ENCODE measurements around the gene TMEM156. TPM values are rescaled to one million over a fixed set of nuclear protein-coding genes. Genes with fewer than 3 reads are reported as not detected.
"Not testable (repeated sequence)": the region's sequence is repeated elsewhere in the genome, so short reads cannot be mapped to it uniquely, and the experiment has no call there.

TMEM156 gene
- total RNA-seq, 1 experiment from 2014 or later: not detected

GRCh38 chr4:39030725-39031124, 1.5 kb downstream of the TMEM156 start:
- no peaks in the 10 kb centered on the region for H3K27me3 ChIP-seq (ENCODE audit: control insufficient read depth, insufficient read depth, low read length)
- no peak overlapping the region for H3K4me3 ChIP-seq (ENCODE audit: insufficient read depth, low read depth, low read length)

DNA sequence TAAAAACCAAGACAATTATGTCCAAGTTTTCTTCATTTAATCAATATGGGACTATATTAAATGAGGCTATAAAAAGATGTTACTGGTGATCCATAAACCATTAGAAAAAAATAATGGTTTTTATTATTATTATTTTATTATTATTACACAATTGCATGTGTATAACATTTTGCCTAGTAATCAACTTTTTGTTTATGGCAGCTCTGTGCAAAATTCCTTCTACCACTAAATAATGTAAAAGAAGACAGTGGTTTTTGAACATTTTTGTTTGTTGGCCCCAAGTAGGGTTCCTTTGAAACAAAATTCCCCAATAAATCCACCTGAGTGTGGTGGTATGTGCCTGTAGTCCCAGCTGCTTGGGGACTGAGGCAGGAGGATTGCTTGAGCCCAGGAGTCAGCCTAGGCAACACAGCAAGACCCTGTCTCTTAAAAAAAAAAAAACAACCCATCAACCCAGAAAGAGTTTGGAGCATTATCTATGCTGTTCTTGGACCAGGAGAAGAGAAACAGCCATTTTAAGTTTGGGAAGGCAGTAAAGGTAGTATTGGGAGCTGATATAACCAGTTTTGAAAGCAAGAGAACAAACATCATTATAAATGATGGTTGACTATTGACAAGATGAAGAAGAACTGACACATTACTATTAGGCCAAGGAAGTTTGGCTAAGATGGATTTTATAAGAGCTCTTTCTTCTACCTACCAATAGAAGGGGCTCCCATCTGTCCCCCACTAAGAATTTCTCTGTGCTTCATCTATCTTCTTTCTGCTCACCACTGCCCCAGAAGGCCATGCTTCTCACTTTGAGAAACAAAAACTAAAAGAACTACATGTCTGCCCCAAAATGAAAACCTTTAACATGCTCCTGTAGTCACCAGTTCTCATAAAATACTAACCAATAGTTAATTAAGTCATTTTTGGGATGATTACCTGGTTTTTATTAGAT, 2.2 kb downstream of the TMEM156 start:
- Histone ChIP-seq H3K4me3 (ENCODE audit: insufficient read depth, low read depth, low read length) (no peak overlapping the region), H3K27me3 (ENCODE audit: control insufficient read depth, insufficient read depth, low read length) (no peaks in the 10 kb centered on the region), H3K36me3 (replicated peaks; ENCODE audit: control insufficient read depth, insufficient read depth, low read length) (no peaks in the 10 kb centered on the region)
- no peak for DNase-seq

More at GRCh38 chr4:39030725-39031124, 1.5 kb downstream of the TMEM156 start:
- no peak for DNase-seq
- H3K36me3 ChIP-seq (replicated peaks; ENCODE audit: control insufficient read depth, insufficient read depth, low read length): no peaks in the 10 kb centered on the region

- H3K4me3 ChIP-seq (ENCODE audit: insufficient read depth, low read depth, low read length): no peak overlapping the region
- H3K36me3 ChIP-seq (replicated peaks; ENCODE audit: control insufficient read depth, insufficient read depth, low read length): no peaks in the 10 kb centered on the region
- DNase-seq: no peak
- H3K27me3 ChIP-seq (ENCODE audit: control insufficient read depth, insufficient read depth, low read length): no peaks in the 10 kb centered on the region
These were observed 6.1 kb downstream of the TMEM156 start for GRCh38 chr4:39026096-39026495.

DNA sequence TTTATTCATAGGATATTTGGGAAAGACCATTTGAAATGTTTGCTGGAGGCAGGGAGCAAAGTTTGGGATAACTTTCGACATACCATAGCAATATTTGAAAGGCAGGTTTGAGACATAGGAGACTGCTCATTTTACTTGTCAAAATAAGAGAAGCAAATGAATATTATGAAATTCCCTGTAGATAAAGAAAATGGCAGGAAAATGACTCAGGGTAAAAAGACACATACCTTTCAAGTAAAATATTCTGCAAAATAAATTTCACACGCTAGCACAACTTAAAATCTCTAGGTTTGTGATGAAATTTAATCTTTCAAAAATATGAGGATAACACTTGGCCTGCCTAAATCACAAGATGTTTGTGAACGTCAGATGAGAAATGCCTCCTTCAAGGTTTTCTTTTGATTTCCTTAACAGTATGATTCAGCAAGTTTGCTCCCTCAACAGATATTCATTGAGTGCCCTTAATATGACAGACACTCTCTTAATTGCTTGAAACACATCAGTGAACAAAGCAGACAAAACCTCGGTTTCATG, 6.6 kb downstream of the TMEM156 start:
- no peaks in the 10 kb centered on the region for H3K36me3 ChIP-seq (replicated peaks; ENCODE audit: control insufficient read depth, insufficient read depth, low read length)
- H3K27me3 ChIP-seq (ENCODE audit: control insufficient read depth, insufficient read depth, low read length): no peaks in the 10 kb centered on the region
- no peak for DNase-seq
- H3K4me3 ChIP-seq (ENCODE audit: insufficient read depth, low read depth, low read length): no peak overlapping the region

DNA sequence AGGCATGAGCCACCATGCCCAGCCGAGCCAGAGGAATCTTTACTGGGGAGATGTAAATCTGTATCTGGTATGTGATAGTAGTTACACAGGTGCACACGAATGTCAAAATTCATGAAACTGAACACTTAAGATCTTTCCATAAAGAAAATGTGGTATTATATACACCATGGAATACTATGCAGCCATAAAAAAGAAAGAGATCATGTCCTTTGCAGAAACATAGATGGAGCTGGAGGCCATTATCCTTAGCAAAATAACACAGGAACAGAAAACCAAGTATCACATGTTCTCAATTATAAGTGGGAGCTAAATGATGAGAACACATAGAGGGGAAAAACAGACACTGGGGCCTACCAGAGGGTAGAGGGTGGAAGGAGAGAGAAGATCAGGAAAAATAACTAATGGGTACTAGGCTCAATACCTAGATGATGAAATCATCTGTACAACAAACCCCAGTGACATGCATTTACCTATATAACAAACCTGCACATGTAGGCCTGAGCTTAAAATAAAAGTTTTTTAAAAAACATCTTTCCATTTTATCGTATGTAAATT, 7.8 kb downstream of the TMEM156 start:
- no peak for DNase-seq
- H3K4me3 ChIP-seq (ENCODE audit: insufficient read depth, low read depth, low read length): no peak overlapping the region
- H3K36me3 ChIP-seq (replicated peaks; ENCODE audit: control insufficient read depth, insufficient read depth, low read length): no peaks in the 10 kb centered on the region
- no peaks in the 10 kb centered on the region for H3K27me3 ChIP-seq (ENCODE audit: control insufficient read depth, insufficient read depth, low read length)

- Histone ChIP-seq H3K4me3 (ENCODE audit: insufficient read depth, low read depth, low read length) (no peak overlapping the region), H3K36me3 (replicated peaks; ENCODE audit: control insufficient read depth, insufficient read depth, low read length) (no peaks in the 10 kb centered on the region), H3K27me3 (ENCODE audit: control insufficient read depth, insufficient read depth, low read length) (no peaks in the 10 kb centered on the region)
- DNase-seq: no peak
These were observed 9.2 kb downstream of the TMEM156 start for GRCh38 chr4:39023059-39023458.

GRCh38 chr4:39022241-39022640, 10.0 kb downstream of the TMEM156 start:
- Histone ChIP-seq H3K4me3 (ENCODE audit: insufficient read depth, low read depth, low read length) (no peak overlapping the region), H3K36me3 (replicated peaks; ENCODE audit: control insufficient read depth, insufficient read depth, low read length) (no peaks in the 10 kb centered on the region), H3K27me3 (ENCODE audit: control insufficient read depth, insufficient read depth, low read length) (no peaks in the 10 kb centered on the region)
- DNase-seq: no peak

DNA sequence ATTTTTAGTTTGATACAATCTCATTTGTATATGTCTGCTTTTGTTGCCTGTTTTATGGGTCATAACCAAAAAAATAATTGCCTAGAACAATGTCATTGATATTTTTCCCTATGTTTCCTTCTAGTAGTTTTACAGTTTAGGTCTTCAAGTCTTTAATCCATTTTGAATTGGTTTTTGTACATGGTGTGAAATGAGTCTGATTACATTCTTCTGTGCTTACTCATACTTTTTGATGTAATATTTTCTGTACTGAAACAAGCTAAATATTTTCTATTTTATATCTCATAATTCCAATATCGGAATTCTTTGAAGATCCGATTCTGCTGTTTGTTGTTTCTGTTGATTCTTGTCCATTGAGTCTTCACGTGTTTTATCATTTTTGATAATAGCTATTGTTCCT, 10.6 kb downstream of the TMEM156 start:
- DNase-seq: no peak
- Histone ChIP-seq H3K27me3 (ENCODE audit: control insufficient read depth, insufficient read depth, low read length) (no peaks in the 10 kb centered on the region), H3K4me3 (ENCODE audit: insufficient read depth, low read depth, low read length) (no peak overlapping the region), H3K36me3 (replicated peaks; ENCODE audit: control insufficient read depth, insufficient read depth, low read length) (no peaks in the 10 kb centered on the region)

GRCh38 chr4:39020130-39020529, 12.1 kb downstream of the TMEM156 start:
- DNase-seq: no peak
- Histone ChIP-seq H3K36me3 (replicated peaks; ENCODE audit: control insufficient read depth, insufficient read depth, low read length) (no peaks in the 10 kb centered on the region), H3K4me3 (ENCODE audit: insufficient read depth, low read depth, low read length) (no peak overlapping the region), H3K27me3 (ENCODE audit: control insufficient read depth, insufficient read depth, low read length) (no peaks in the 10 kb centered on the region)

DNA sequence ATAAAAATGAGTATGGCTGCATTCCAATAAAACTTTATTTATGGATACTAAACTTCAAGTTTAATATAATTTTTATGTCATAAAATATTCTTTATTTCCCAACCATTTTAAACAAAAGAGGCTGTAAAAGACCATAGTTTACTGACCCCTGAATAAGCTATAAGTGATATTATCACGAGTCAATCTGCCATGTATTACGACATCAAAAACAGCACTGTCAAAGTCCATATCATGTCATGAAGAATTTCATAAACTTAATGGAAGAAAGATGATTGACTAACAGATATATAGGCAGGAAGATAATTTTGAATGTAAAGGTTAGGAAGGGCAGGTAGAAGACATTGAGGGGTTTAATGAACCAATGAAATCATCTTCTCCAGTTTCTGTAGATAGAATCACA, 18.2 kb downstream of the TMEM156 start:
- Histone ChIP-seq H3K4me3 (ENCODE audit: insufficient read depth, low read depth, low read length) (no peak overlapping the region), H3K36me3 (replicated peaks; ENCODE audit: control insufficient read depth, insufficient read depth, low read length) (no peaks in the 10 kb centered on the region), H3K27me3 (ENCODE audit: control insufficient read depth, insufficient read depth, low read length) (no peaks in the 10 kb centered on the region)
- DNase-seq: no peak

- H3K4me3 ChIP-seq (ENCODE audit: insufficient read depth, low read depth, low read length): no peak overlapping the region
- no peaks in the 10 kb centered on the region for H3K36me3 ChIP-seq (replicated peaks; ENCODE audit: control insufficient read depth, insufficient read depth, low read length)
- H3K27me3 ChIP-seq (ENCODE audit: control insufficient read depth, insufficient read depth, low read length): no peaks in the 10 kb centered on the region
- no peak for DNase-seq
These were observed 27.5 kb downstream of the TMEM156 start for GRCh38 chr4:39004758-39005157.

- not testable (repeated sequence) for H3K27me3 ChIP-seq (ENCODE audit: control insufficient read depth, insufficient read depth, low read length); H3K36me3 ChIP-seq (replicated peaks; ENCODE audit: control insufficient read depth, insufficient read depth, low read length); DNase-seq; H3K4me3 ChIP-seq (ENCODE audit: insufficient read depth, low read depth, low read length)
These were observed 30.2 kb downstream of the TMEM156 start for GRCh38 chr4:39002058-39002457.

- no peak for DNase-seq
- H3K4me3 ChIP-seq (ENCODE audit: insufficient read depth, low read depth, low read length): no peak overlapping the region
- no peaks in the 10 kb centered on the region for H3K27me3 ChIP-seq (ENCODE audit: control insufficient read depth, insufficient read depth, low read length)
- H3K36me3 ChIP-seq (replicated peaks; ENCODE audit: control insufficient read depth, insufficient read depth, low read length): no peaks in the 10 kb centered on the region
These were observed 36.6 kb downstream of the TMEM156 start for GRCh38 chr4:38995660-38996005.

GRCh38 chr4:38994135-38994534, 38.1 kb downstream of the TMEM156 start:
- H3K27me3 ChIP-seq (ENCODE audit: control insufficient read depth, insufficient read depth, low read length): no peaks in the 10 kb centered on the region
- H3K36me3 ChIP-seq (replicated peaks; ENCODE audit: control insufficient read depth, insufficient read depth, low read length): no peaks in the 10 kb centered on the region
- no peak overlapping the region for H3K4me3 ChIP-seq (ENCODE audit: insufficient read depth, low read depth, low read length)
- DNase-seq: no peak

DNA sequence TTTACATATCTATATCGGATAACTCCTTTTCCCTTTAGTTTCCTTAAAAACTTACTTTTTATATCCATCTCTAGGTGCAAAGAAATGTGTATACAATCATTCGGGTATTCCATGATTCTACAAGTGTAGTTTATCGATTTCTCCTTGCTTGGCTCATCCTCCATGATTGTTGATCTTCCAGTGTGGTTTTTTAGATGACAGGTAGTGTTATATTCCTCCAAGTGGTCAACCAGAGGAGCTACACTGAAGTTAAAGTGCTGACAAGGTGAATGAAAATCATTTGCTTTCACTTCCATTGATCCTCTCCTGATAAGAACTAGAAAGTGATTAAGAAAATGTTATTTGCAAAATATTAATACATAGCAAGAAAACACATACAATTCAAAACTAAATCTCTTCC, 38.5 kb downstream of the TMEM156 start:
- DNase-seq: peak; percentile 18
- H3K27me3 ChIP-seq (ENCODE audit: control insufficient read depth, insufficient read depth, low read length): no peaks in the 10 kb centered on the region
- H3K36me3 ChIP-seq (replicated peaks; ENCODE audit: control insufficient read depth, insufficient read depth, low read length): no peaks in the 10 kb centered on the region
- H3K4me3 ChIP-seq (ENCODE audit: insufficient read depth, low read depth, low read length): no peak overlapping the region

Data from H7 (cell line).